Smooth muscle cell of the coronary artery (primary cell): Measurements from ENCODE around the gene SH3TC1. TPM values are rescaled to one million over a fixed set of nuclear protein-coding genes. Genes with fewer than 3 reads are reported as not detected.

Source experiments
- total RNA-seq: library from RNA; depleted of rRNA; stranded (reverse); fragments of >200 nt; gene quantifications from 2 replicates; pipeline ENCODE4 v1.2.3, GENCODE V29; 2014; ENCODE audit warnings: low replicate concordance

The SH3TC1 gene
- 1.2 and 6.8 TPM in 2 replicates for total RNA-seq

DNA sequence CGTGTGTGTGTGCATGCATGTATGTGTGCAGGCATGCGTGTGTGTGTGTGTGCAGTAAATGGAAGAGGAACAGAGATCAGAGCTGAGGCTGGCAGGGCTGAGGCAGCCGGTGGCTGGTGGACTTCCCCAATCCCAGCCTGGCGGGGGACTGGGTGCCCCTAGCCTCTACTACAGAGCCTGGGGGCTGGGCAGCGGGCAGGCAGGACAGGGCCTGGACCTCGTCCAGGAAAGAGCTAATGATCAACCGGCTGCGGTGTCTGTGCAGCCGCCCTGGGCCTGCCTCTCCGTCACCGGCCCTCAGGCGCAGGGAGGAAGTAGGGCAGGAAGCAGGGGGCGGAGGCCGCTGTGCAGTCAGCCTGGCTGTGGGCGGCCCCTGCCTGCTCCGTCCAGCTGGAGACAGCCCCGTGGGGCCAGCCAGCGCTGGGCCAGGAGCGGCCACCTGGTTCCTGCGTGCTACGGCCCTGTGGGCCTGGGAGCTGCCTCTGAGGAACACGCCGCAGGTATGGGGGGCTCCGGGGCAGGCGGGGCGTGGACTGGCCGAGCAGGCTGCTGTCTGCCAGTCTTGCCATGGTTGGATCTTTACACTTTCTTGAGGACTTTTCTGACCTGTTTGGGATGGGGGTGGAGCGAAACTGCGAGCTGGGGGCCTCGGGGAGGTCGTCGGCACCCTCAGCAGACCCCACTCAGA lies at the start of gene SH3TC1:
TSS of gene SH3TC1 (plus strand) at position 385 of the 688 bp plus-strand sequence. CDS start 5,905 bp downstream, outside the sequence.

DNA sequence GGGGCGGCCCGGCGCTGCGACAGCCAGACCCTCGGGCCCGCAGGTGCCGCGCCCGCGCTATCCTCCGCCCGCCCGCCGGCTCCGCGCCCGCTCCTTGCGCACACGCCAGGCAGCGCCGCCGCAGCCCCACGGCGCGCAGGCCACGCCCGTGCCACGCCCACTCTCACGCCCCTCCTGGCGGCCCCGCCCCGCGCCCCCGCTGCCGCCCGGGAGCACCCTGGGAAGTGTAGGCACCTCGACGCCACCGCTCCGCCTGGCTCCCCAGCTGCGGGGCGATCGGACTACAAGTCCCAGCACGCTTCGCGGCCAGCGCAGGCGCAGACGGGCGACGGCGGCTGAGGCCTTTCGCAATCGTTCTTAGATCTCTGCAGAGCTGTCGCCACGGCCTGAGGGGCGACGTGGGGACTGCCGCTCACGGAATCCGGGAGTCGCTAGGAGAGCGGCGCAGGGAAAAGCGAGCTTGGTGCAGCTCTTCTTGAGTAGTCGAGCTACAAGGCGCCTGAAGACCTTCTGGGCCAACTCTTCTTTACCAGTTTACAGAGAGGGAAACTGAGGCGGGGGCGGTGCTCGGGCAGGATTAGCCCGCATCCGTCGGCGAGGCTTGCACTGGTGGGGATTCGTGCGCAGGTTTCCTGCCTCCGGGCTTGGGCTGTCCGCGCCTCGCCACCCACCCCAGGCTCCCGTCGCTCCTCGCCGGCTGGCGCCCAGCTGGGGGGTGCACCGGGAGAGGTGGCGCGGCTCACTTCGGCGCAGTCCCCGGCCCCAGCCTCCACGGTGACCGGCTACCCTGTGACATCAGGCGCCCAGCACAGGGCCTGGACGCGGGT lies 40.2 kb upstream of the SH3TC1 start, which contains the start of gene ABLIM2:
TSS of gene ABLIM2 (minus strand) at position 104 of the 827 bp plus-strand sequence. CDS start 124 bp downstream, outside the sequence.

DNA sequence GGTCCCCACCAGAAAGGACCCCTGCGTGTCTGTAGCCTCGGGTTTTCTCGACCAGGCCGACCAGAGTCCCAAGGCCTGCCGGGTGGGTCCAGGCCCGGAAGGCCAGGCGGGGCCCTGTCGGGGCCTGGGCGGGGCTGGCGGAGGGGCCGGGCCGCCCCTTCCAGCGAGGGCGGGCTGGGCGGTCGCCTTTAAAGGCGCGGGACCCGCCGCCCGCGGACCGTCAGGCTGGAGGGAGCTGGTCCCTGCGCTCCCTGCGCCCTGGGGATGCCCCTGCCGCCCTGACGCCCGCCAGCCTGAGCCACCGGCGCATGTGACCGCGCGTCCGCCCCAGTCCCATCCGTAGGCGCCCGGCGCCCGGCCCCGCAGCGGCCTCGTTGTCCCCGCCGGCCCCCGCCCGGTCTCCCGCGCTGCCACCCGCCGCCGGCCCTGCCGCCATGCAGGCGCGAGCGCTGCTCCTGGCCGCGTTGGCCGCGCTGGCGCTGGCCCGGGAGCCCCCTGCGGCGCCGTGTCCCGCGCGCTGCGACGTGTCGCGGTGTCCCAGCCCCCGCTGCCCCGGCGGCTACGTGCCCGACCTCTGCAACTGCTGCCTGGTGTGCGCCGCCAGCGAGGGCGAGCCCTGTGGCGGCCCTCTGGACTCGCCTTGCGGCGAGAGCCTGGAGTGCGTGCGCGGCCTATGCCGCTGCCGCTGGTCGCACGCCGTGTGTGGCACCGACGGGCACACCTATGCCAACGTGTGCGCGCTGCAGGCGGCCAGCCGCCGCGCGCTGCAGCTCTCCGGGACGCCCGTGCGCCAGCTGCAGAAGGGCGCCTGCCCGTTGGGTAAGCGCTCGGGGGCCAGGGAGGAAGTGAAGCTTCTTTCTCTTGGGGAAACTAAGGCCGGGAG lies 70.7 kb downstream of the SH3TC1 start, which contains the start of gene HTRA3:
TSS of gene HTRA3 (plus strand) at position 220 of the 883 bp plus-strand sequence. CDS start at position 435, 215 bp downstream.

Other genes starting within 250 kb of the SH3TC1 start
- 0.12 and 0.30 TPM in 2 replicates for gene ABLIM2, start 40.5 kb upstream of the SH3TC1 start, total RNA-seq
- gene HTRA3, start 70.5 kb downstream of the SH3TC1 start, total RNA-seq: 0.45 and 6.8 TPM in 2 replicates
- 17.7 and 34.0 TPM in 2 replicates for gene ACOX3, start 241.4 kb downstream of the SH3TC1 start, total RNA-seq
- gene TRMT44, start 241.5 kb downstream of the SH3TC1 start, total RNA-seq: 8.1 and 9.3 TPM in 2 replicates